A549 (cell line): ENCODE data around the gene ETF1. TPM values are rescaled to one million over a fixed set of nuclear protein-coding genes. Genes with fewer than 3 reads are reported as not detected.

ENCODE experiments used
- ATAC-seq, 2 experiments: fragments of 200-7000 bp in 1 of 2; fragments of >200 bp in 1 of 2; cut with Nextera tagmentation in 1 of 2; cut with Tn5 transposase in 1 of 2; 3 replicates each; pipeline versions ENCODE4 v1.8.0 to v1.9.1; 2018 to 2020; ENCODE audit warnings: mild to moderate bottlenecking in 1 of 2, moderate library complexity in 1 of 2
- CTCF ChIA-PET: fragments of 300-600 bp; sonication (Branson Sonifier 250); formaldehyde crosslinking; extraction: SDS; loops from one replicate; lab custom pipeline; 2021; ENCODE audit warnings: antibody characterized with exemption, inconsistent platforms; lab: Yijun Ruan, JAX
- POLR2A ChIA-PET: fragments of 350-600 bp; formaldehyde crosslinking; extraction: SDS; loops from one replicate; lab custom pipeline; 2021; ENCODE audit warnings: antibody characterized with exemption, inconsistent platforms; lab: Yijun Ruan, JAX
- DNase-seq, 2 experiments: peaks; one replicate each; pipeline versions ENCODE4 v3.0.0 to v3.0.0-alpha.2; 2011 to 2016; ENCODE audit warnings: low read depth in 1 of 2, low spot score in 1 of 2
- FAIRE-seq: peaks from 2 replicates; lab custom pipeline; 2011; peaks lifted over from hg19 to GRCh38; lab: Jason Lieb, UNC
- H3K27ac ChIP-seq, 2 experiments: fragments of >200 bp; sonication (Bioruptor Twin); formaldehyde crosslinking; 3 replicates each; pipeline ENCODE4 v1.5.1; 2016 to 2017
- H3K4me1 ChIP-seq: fragments of >200 bp; sonication (Bioruptor Twin); formaldehyde crosslinking; 3 replicates; pipeline ENCODE4 v1.6.1; 2016
- H3K4me2 ChIP-seq: fragments of >200 bp; sonication (Bioruptor Twin); formaldehyde crosslinking; 3 replicates; pipeline ENCODE4 v1.6.1; 2016
- H3K4me3 ChIP-seq: fragments of >200 bp; sonication (Bioruptor Twin); formaldehyde crosslinking; 3 replicates; pipeline ENCODE4 v1.5.1; 2016
- H3K9me3 ChIP-seq: fragments of >200 bp; sonication (Bioruptor Twin); formaldehyde crosslinking; 3 replicates; pipeline ENCODE4 v1.6.1; 2016
- ATOH8 ChIP-seq: fragments of 250-450 bp; sonication (Bioruptor Pico); IDR thresholded peaks from 2 replicates; pipeline ENCODE4 v1.5.0; 2020; ENCODE audit warnings: low read depth, mild to moderate bottlenecking, moderate library complexity
- BHLHE40 ChIP-seq: IDR thresholded peaks from 2 replicates; pipeline ENCODE4 v1.6.1; 2012; ENCODE audit warnings: low read depth, low read length, inconsistent platforms
- CHD2 ChIP-seq: fragments of 150-350 bp; IDR thresholded peaks from 2 replicates; pipeline ENCODE4 v1.6.1; 2014; ENCODE audit warnings: low read length; ENCODE audit not compliant: partially characterized antibody
- EHF ChIP-seq: fragments of 250-450 bp; sonication (Bioruptor Pico); IDR thresholded peaks from 2 replicates; pipeline ENCODE4 v1.5.0; 2020; ENCODE audit warnings: mild to moderate bottlenecking
- EHMT2 ChIP-seq: fragments of 200-600 bp; sonication (generic); IDR thresholded peaks from 2 replicates; pipeline ENCODE4 v1.6.1; 2016; ENCODE audit warnings: antibody characterized with exemption, low read depth, mild to moderate bottlenecking, moderate library complexity
- ESRRA ChIP-seq: fragments of 150-350 bp; IDR thresholded peaks from 2 replicates; pipeline ENCODE4 v1.6.1; 2014; ENCODE audit warnings: mild to moderate bottlenecking, low read length, borderline replicate concordance
- FOSB ChIP-seq: fragments of 250-450 bp; sonication (Bioruptor Pico); IDR thresholded peaks from 2 replicates; pipeline ENCODE4 v1.5.0; 2020; ENCODE audit warnings: mild to moderate bottlenecking, moderate library complexity
- FOSL2 ChIP-seq, 2 experiments: fragments of 450-650 bp in 1 of 2; fragments of >200 bp in 1 of 2; sonication (Bioruptor Twin) in 1 of 2; formaldehyde crosslinking; IDR thresholded peaks; 2 replicates each; pipeline versions ENCODE4 v1.5.0 to v1.6.1; 2016 to 2020; ENCODE audit warnings: mild to moderate bottlenecking in 1 of 2, moderate library complexity in 1 of 2
- FOXS1 ChIP-seq: fragments of 250-450 bp; sonication (Bioruptor Pico); IDR thresholded peaks from 2 replicates; pipeline ENCODE4 v1.5.0; 2020; ENCODE audit warnings: mild to moderate bottlenecking, moderate library complexity
- GATA3 ChIP-seq: IDR thresholded peaks from 2 replicates; pipeline ENCODE4 v1.6.1; 2012; ENCODE audit warnings: borderline replicate concordance
- HDAC2 ChIP-seq: fragments of 200-600 bp; sonication (generic); IDR thresholded peaks from 2 replicates; pipeline ENCODE4 v1.6.1; 2016
- HEYL ChIP-seq: fragments of 250-450 bp; sonication (Bioruptor Pico); IDR thresholded peaks from 2 replicates; pipeline ENCODE4 v1.8.0; 2021; ENCODE audit warnings: mild to moderate bottlenecking, moderate library complexity
- HOXA7 ChIP-seq: fragments of 250-450 bp; sonication (Bioruptor Pico); IDR thresholded peaks from 2 replicates; pipeline ENCODE4 v1.5.0; 2020; ENCODE audit warnings: mild to moderate bottlenecking, moderate library complexity
- HOXB5 ChIP-seq: fragments of 250-450 bp; sonication (Bioruptor Pico); IDR thresholded peaks from 2 replicates; pipeline ENCODE4 v1.5.0; 2020; ENCODE audit warnings: mild to moderate bottlenecking, moderate library complexity
- KDM1A ChIP-seq: fragments of 200-600 bp; sonication (generic); IDR thresholded peaks from 2 replicates; pipeline ENCODE4 v1.6.1; 2016; ENCODE audit warnings: low read depth, mild to moderate bottlenecking
- MAZ ChIP-seq: fragments of 150-350 bp; IDR thresholded peaks from 2 replicates; pipeline ENCODE4 v1.6.1; 2014; ENCODE audit warnings: antibody characterized with exemption, low read depth, low read length, borderline replicate concordance
- NFE2L2 ChIP-seq: fragments of 150-350 bp; conservative IDR thresholded peaks from 2 replicates; pipeline ENCODE4 v1.6.1; 2014; ENCODE audit warnings: low read length
- POLR2AphosphoS2 ChIP-seq: conservative IDR thresholded peaks from 2 replicates; pipeline ENCODE4 v1.6.1; 2012; ENCODE audit warnings: low read length, improper control_type of control experiment, inconsistent platforms
- RARB ChIP-seq: fragments of 250-450 bp; sonication (Bioruptor Pico); IDR thresholded peaks from 2 replicates; pipeline ENCODE4 v1.8.0; 2021; ENCODE audit warnings: mild to moderate bottlenecking, moderate library complexity
- REST ChIP-seq: fragments of 200-600 bp; sonication (generic); IDR thresholded peaks from 2 replicates; pipeline ENCODE4 v1.6.1; 2016; ENCODE audit warnings: antibody characterized with exemption, mild to moderate bottlenecking, moderate library complexity
- RNF2 ChIP-seq: fragments of 200-600 bp; sonication (generic); IDR thresholded peaks from 2 replicates; pipeline ENCODE4 v1.6.1; 2016; ENCODE audit warnings: low read depth, mild to moderate bottlenecking, antibody characterized with exemption, moderate library complexity, borderline replicate concordance
- SREBF2 ChIP-seq: fragments of 450-650 bp; IDR thresholded peaks from 2 replicates; pipeline ENCODE4 v1.6.1; 2014; ENCODE audit warnings: mild to moderate bottlenecking, moderate library complexity
- TFCP2L1 ChIP-seq: fragments of 250-450 bp; sonication (Bioruptor Pico); IDR thresholded peaks from 2 replicates; pipeline ENCODE4 v1.5.0; 2021; ENCODE audit warnings: mild to moderate bottlenecking
- TP53 ChIP-seq: fragments of 250-450 bp; sonication (Bioruptor Pico); IDR thresholded peaks from 2 replicates; pipeline ENCODE4 v1.5.0; 2021; ENCODE audit warnings: mild to moderate bottlenecking, moderate library complexity
- USF2 ChIP-seq: fragments of 450-650 bp; IDR thresholded peaks from 2 replicates; pipeline ENCODE4 v1.6.1; 2014; ENCODE audit warnings: antibody characterized with exemption
- ZFP36 ChIP-seq: fragments of 450-650 bp; IDR thresholded peaks from 2 replicates; pipeline ENCODE4 v1.6.1; 2014; ENCODE audit warnings: borderline replicate concordance; ENCODE audit not compliant: partially characterized antibody
- ZNF302 ChIP-seq: fragments of 250-450 bp; sonication (Bioruptor Pico); IDR thresholded peaks from 2 replicates; pipeline ENCODE4 v1.9.0; 2021; ENCODE audit warnings: inconsistent platforms, mild to moderate bottlenecking, moderate library complexity
- WGBS: methylation state at CpG from one replicate; pipeline ENCODE4 v1.1.6; 2017; ENCODE audit errors: missing lambda C conversion rate; 5-methylcytosine and 5-hydroxymethylcytosine counted together
- polyA plus RNA-seq, 4 experiments: library from polyadenylated mRNA; depleted of rRNA in 3 of 4; stranded (reverse); fragments of >200 nt; fragmentation: RNase III in 1 of 4; extraction: RNeasy Plus Mini Kit Qiagen cat#74134 plus additional on column Dnase treatment in 1 of 4; gene quantifications; 2 replicates in 3 of 4; 3 replicates in 1 of 4; pipeline ENCODE4 v1.2.3, GENCODE V29; 2011 to 2017
- TF ChIP-seq, protein P1 (sequence below): fragments of >200 bp; sonication (Bioruptor Twin); formaldehyde crosslinking; IDR thresholded peaks from 3 replicates; pipeline ENCODE4 v1.6.1; 2016
- TF ChIP-seq, protein P2 (sequence below): fragments of >200 bp; sonication (Bioruptor Twin); formaldehyde crosslinking; IDR thresholded peaks from 2 replicates; pipeline ENCODE4 v1.6.1; 2016
- TF ChIP-seq, protein P3 (sequence below): fragments of 250-450 bp; sonication (Bioruptor Pico); IDR thresholded peaks from 2 replicates; pipeline ENCODE4 v1.5.0; 2021; ENCODE audit warnings: mild to moderate bottlenecking, moderate library complexity, borderline replicate concordance

ETF1 gene
- polyA plus RNA-seq, 2 of the 4 experiments (the other 2 are of a cell fraction) = 119 to 161 TPM

GRCh38 chr5:138469540-138470321 is 73.3 kb downstream of the ETF1 start:
- no peaks in the 10 kb centered on the region for H3K9me3 ChIP-seq
- peak; percentile 74 for TF ChIP-seq HEYL (CRISPR knock-in tag)
- no peak for TF ChIP-seq EHMT2
- peak; percentile 85 for TF ChIP-seq HOXB5 (CRISPR knock-in tag)
- TF ChIP-seq MAZ = peak; percentile 28; the same call in 1 of the 2 replicates
- TF ChIP-seq ZNF302 = no peak
- TF ChIP-seq FOSB (CRISPR knock-in tag) = peak; percentile 100
- TF ChIP-seq, protein P1, sequence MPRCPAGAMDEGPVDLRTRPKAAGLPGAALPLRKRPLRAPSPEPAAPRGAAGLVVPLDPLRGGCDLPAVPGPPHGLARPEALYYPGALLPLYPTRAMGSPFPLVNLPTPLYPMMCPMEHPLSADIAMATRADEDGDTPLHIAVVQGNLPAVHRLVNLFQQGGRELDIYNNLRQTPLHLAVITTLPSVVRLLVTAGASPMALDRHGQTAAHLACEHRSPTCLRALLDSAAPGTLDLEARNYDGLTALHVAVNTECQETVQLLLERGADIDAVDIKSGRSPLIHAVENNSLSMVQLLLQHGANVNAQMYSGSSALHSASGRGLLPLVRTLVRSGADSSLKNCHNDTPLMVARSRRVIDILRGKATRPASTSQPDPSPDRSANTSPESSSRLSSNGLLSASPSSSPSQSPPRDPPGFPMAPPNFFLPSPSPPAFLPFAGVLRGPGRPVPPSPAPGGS = no peak
- TF ChIP-seq HDAC2 = no peak
- TF ChIP-seq, protein P2, sequence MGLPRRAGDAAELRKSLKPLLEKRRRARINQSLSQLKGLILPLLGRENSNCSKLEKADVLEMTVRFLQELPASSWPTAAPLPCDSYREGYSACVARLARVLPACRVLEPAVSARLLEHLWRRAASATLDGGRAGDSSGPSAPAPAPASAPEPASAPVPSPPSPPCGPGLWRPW = no peak
- no peak for TF ChIP-seq RNF2
- peak; percentile 97 for TF ChIP-seq POLR2AphosphoS2
- no peak for TF ChIP-seq FOSL2 (IDR thresholded peaks at IDR 0.05)
- TF ChIP-seq FOSL2 (CRISPR knock-in tag; IDR thresholded peaks at IDR 0.05) = peak; percentile 7; the same call in 1 of the 2 replicates
- no peak for TF ChIP-seq GATA3
- TF ChIP-seq, protein P3, sequence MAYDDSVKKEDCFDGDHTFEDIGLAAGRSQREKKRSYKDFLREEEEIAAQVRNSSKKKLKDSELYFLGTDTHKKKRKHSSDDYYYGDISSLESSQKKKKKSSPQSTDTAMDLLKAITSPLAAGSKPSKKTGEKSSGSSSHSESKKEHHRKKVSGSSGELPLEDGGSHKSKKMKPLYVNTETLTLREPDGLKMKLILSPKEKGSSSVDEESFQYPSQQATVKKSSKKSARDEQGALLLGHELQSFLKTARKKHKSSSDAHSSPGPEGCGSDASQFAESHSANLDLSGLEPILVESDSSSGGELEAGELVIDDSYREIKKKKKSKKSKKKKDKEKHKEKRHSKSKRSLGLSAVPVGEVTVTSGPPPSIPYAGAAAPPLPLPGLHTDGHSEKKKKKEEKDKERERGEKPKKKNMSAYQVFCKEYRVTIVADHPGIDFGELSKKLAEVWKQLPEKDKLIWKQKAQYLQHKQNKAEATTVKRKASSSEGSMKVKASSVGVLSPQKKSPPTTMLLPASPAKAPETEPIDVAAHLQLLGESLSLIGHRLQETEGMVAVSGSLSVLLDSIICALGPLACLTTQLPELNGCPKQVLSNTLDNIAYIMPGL = peak; percentile 99
- TF ChIP-seq USF2 = peak; percentile 50
- TF ChIP-seq ATOH8 (CRISPR knock-in tag) = peak; percentile 73
- TF ChIP-seq SREBF2 = no peak
- TF ChIP-seq FOXS1 (CRISPR knock-in tag) = peak; percentile 63
- 0 out of 2 replicates have a peak, but pooled peaks have one; percentile 2 for TF ChIP-seq NFE2L2
- TF ChIP-seq EHF (CRISPR knock-in tag) = peak; percentile 98
- TF ChIP-seq ESRRA = 0 out of 2 replicates have a peak, but pooled peaks have one; percentile 7
- peak; percentile 71 for TF ChIP-seq BHLHE40
- TF ChIP-seq ZFP36 = no peak
- TF ChIP-seq HOXA7 (CRISPR knock-in tag) = peak; percentile 100
- peak; percentile 99 for TF ChIP-seq TFCP2L1
- TF ChIP-seq KDM1A = no peak
- TF ChIP-seq TP53 = peak; percentile 99
- peak; percentile 60 for TF ChIP-seq REST
- TF ChIP-seq CHD2 = peak; percentile 69
- TF ChIP-seq RARB (CRISPR knock-in tag) = peak; percentile 99
- TF ChIP-seq, all 56 proteins: peak for 20
- POLR2A ChIA-PET = no interaction called here
- CTCF ChIA-PET = interaction anchor here (0.9 to 2.8 kb wide), 3 partner anchors 24 to 79 kb away, joined by 3 to 13 read pairs (median 4); no protein-coding TSS in a partner anchor
- FAIRE-seq (no peak), ATAC-seq (peak; percentile 37 to 52), DNase-seq (peak; percentile 35 to 94)
- H3K27ac ChIP-seq = no peak overlapping the region
- no peak overlapping the region for H3K4me2 ChIP-seq
- peaks cover 6% of the 10 kb centered on the region; the same call in 2 of the 3 replicates for H3K4me1 ChIP-seq
- WGBS = 53% methylated on average over 8 of the region's 8 CpGs
- no peak overlapping the region for H3K4me3 ChIP-seq
